GM12878 (cell line): ENCODE results near the gene ENTPD3.

Experiments
- EP300 ChIP-seq, 2 experiments: fragments of 150-350 bp in 1 of 2; IDR thresholded peaks; 2 replicates each; pipeline ENCODE4 v1.6.1; 2011 to 2012; ENCODE audit warnings: low read depth in 2 of 2, low read length in 2 of 2, borderline replicate concordance in 1 of 2, improper control_type of control experiment in 1 of 2, inconsistent platforms in 1 of 2; ENCODE audit not compliant: control insufficient read depth in 1 of 2
- HDGF ChIP-seq: fragments of 450-650 bp; IDR thresholded peaks from 2 replicates; pipeline ENCODE4 v1.6.1; 2016; ENCODE audit warnings: antibody characterized with exemption
- NFIC ChIP-seq: IDR thresholded peaks from 2 replicates; pipeline ENCODE4 v1.6.1; 2012; ENCODE audit warnings: low read depth, mild to moderate bottlenecking, inconsistent platforms, low read length, moderate library complexity
- TAF1 ChIP-seq: IDR thresholded peaks from 2 replicates; pipeline ENCODE4 v1.6.1; 2011; ENCODE audit warnings: mild to moderate bottlenecking, low read depth, low read length, borderline replicate concordance

- TF ChIP-seq HDGF (no peak), EP300 (IDR thresholded peaks at IDR 0.05; ENCODE audit: borderline replicate concordance in 1 of 2, control insufficient read depth in 1 of 2, low read depth in 2 of 2, low read length in 2 of 2) (no peak), TAF1 (no peak), NFIC (no peak)
These were observed 11.4 kb downstream of the ENTPD3 start for GRCh38 chr3:40398346-40398745.
